Fibroblast of villous mesenchyme (primary cell): ENCODE results near the gene FOXQ1. TPM values are rescaled to one million over a fixed set of nuclear protein-coding genes. Genes with fewer than 3 reads are reported as not detected.

Source experiments
- DNase-seq: peaks from one replicate; pipeline ENCODE4 v3.0.0-alpha.2; 2010; ENCODE audit warnings: low read depth
- H3K4me3 ChIP-seq: 2 replicates; pipeline ENCODE4 v1.5.1; 2011; ENCODE audit warnings: low read depth, mild to moderate bottlenecking, low read length
- CTCF ChIP-seq: IDR thresholded peaks from 2 replicates; pipeline ENCODE4 v1.5.1; 2012; ENCODE audit warnings: low read depth, mild to moderate bottlenecking, low read length; ENCODE audit not compliant: insufficient read depth
- total RNA-seq: library from RNA; depleted of rRNA; stranded (reverse); fragments of >200 nt; gene quantifications from 2 replicates; pipeline ENCODE4 v1.2.3, GENCODE V29; 2012

Gene FOXQ1
- 0.43 and 0.97 TPM in 2 replicates for total RNA-seq

GRCh38 chr6:1311400-1312202 lies at the start of gene FOXQ1:
Gene FOXQ1 (plus strand): TSS chr6:1312098. CDS start chr6:1312705, 607 bp downstream.
- TF ChIP-seq CTCF, result no peak
- peak; percentile 61 for DNase-seq
- H3K4me3 ChIP-seq, result peak within 1 kb of the TSS; percentile 53

- H3K4me3 ChIP-seq, result no peak overlapping the region
- DNase-seq, result no peak
- TF ChIP-seq CTCF, result no peak
These were observed 49.2 kb upstream of the FOXQ1 start for GRCh38 chr6:1262704-1263038.

- DNase-seq, result peak; percentile 94
- no peak for TF ChIP-seq CTCF
- no peak overlapping the region for H3K4me3 ChIP-seq
These were observed 48.7 kb upstream of the FOXQ1 start for GRCh38 chr6:1263039-1263849.

- no peak for TF ChIP-seq CTCF
- H3K4me3 ChIP-seq, result no peak overlapping the region
- no peak for DNase-seq
These were observed 48.0 kb upstream of the FOXQ1 start for GRCh38 chr6:1263850-1264377.

GRCh38 chr6:1264619-1265445 lies 47.1 kb upstream of the FOXQ1 start:
- DNase-seq, result no peak
- no peak overlapping the region for H3K4me3 ChIP-seq
- no peak for TF ChIP-seq CTCF

GRCh38 chr6:1266686-1267056 lies 45.2 kb upstream of the FOXQ1 start:
- no peak for TF ChIP-seq CTCF
- DNase-seq, result no peak
- H3K4me3 ChIP-seq, result no peak overlapping the region
